A549 treated with AZD9567 at 1 μM for 4 hours (cell line): ENCODE measurements around the gene NHSL2. TPM values are rescaled to one million over a fixed set of nuclear protein-coding genes. Genes with fewer than 3 reads are reported as not detected.

Source experiments
- total RNA-seq: library from RNA; stranded (reverse); fragments of 200-300 nt; extraction: Qiagen RNA extraction; gene quantifications from 5 replicates; pipeline ENCODE4 v1.2.3, GENCODE V29; 2022; ENCODE audit not compliant: insufficient read depth

NHSL2 gene
- total RNA-seq, result 0.19 to 0.47 TPM (median 0.29 TPM) in 5 replicates

DNA sequence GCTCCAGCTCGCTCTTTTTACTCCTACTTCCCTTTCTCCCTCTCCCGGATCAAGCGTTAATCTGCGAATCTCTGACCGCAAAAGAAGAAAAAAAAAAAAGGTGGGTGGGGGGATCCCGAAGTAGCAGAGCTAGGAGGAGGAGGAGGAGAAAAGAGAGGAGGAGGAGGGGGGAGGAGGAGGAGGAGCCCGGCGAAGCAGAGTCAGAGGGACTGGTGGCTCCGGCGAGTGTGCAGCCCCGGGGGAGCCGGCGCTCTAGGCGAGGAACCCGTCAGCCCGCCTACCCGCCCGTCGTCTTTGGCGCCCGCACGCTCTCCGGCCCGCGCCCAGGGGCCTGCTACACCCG is at the start of gene NHSL2:
Gene NHSL2 (plus strand): TSS at position 203 of the 343 bp plus-strand sequence.

DNA sequence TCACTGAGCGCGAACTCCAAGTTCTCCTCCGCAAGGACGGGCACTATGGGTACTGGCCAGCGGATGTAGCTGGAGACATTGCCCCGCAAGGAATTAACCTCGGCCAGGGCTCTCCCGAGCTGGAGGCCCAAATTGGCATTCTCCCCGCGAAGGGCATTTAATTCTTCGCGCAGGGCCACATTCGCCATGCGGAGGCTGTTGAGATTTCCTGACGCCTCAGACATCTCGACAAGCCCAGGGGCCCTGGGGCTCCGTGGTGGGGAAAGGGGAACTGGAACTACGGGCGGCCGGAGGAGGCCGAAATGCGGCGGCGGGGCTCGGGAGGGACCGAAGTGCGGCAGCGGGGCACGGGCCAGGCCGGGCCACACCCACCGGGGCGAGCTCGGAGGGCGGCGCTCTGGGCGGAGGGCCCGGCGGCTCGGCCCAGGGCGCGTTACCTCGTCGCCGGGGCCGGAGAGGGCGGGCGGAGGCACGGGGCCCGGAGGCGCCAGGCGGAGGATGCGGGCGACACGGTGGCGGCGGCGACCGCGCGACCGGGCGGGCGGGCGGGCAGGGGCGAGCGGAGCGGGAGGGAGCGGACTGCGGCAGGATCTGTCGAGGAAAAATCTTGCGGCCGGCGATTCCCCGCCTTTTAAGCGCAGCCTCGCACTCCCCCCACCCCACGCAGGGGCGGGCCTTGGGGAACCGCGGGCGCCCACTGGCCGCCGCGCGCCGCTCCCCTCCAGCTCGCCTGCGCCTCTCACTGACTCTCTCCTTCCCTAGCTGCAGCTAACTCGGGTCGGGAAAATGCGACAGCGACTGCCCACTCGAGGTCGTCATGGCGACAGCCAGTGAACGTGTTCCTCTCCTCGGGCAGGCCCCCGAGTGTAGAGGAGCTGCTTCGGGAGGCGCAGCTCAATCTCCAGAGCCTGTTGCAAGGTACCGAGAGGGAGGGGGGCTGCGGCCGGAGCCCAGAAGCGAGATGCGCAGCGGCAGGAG is 221.0 kb downstream of the NHSL2 start, which contains the start of gene RTL5:
Gene RTL5 (minus strand): TSS at position 599 of the 978 bp plus-strand sequence.

DNA sequence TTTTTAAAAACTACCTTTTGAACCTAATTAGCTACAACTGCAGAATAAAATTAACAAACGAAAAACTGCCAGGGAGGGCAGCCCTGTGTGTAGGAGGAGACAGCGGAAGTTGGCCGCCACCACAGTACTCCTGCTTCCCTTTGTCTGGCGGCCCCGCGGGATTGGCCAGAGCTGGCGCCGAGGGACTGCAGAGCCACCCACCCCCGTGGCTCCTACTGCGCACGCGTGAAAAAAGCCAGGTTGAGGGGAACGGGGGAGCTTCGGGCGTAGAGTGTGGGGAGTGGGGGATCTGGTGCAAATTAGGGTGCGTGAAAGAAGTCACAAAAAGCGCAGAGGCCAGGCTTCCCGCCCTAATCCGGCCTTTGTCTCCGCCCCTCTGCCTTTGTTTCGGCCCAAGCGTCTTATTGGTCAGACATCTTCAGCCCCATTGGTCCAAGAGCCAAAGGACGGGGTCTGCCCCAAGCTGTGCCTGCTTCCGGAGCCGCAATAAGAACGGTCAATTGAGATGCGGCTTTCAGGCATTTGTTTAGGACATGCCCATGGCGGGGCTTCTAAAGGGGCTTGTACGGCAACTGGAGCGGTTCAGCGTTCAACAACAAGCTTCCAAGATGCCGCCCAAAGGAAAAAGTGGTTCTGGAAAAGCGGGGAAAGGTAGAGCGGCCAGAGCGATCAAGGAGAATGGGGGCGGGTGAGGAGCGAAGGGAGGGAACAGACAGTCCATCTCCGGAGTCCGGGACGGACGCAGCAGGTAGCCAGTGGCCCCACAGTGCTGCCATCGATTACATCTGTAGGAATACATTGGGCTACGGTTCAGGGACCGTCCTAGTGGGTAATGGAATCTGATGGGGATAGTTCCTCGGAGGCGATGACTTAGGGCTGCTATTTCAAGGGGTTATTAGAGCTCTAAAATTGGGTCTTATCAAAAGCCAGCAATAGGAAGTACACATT is 270.8 kb downstream of the NHSL2 start, which contains the start of gene PIN4:
Gene PIN4 (plus strand): TSS at position 580 of the 948 bp plus-strand sequence. CDS start 29 bp downstream, at position 609.

Other genes with a start within 250 kb of the NHSL2 start
- not detected in 5 replicates for gene CXorf49, start 192.6 kb upstream of the NHSL2 start, total RNA-seq
- not detected in 5 replicates for gene CXorf49B, start 147.5 kb upstream of the NHSL2 start, total RNA-seq
- gene RTL5, start 221.1 kb downstream of the NHSL2 start, total RNA-seq, result 2.7 to 6.6 TPM (median 2.8 TPM) in 5 replicates